HepG2 (cell line): Measurements from ENCODE around the gene APOC1. TPM values are rescaled to one million over a fixed set of nuclear protein-coding genes. Genes with fewer than 3 reads are reported as not detected.

Experiments
- AFF4 ChIP-seq: sonication (generic); formaldehyde crosslinking; IDR thresholded peaks from 2 replicates; pipeline ENCODE4 v1.4.0; 2020; ENCODE audit warnings: missing genetic modification reagents
- CREM ChIP-seq, 2 experiments: sonication (generic) in 1 of 2; formaldehyde crosslinking in 1 of 2; IDR thresholded peaks; 2 replicates each; pipeline versions ENCODE4 v1.4.0 to v1.6.1; 2016 to 2020; ENCODE audit warnings: antibody characterized with exemption in 1 of 2, mild to moderate bottlenecking in 1 of 2, missing genetic modification reagents in 1 of 2
- GATA4 ChIP-seq: sonication (generic); IDR thresholded peaks from 2 replicates; pipeline ENCODE4 v1.6.1; 2016; ENCODE audit warnings: antibody characterized with exemption, low read depth, borderline replicate concordance
- NFYC ChIP-seq: IDR thresholded peaks from 2 replicates; pipeline ENCODE4 v1.6.1; 2016; ENCODE audit warnings: missing genetic modification reagents, missing compliant biosample characterization
- PAXIP1 ChIP-seq: sonication (generic); formaldehyde crosslinking; conservative IDR thresholded peaks from 2 replicates; pipeline ENCODE4 v1.4.0; 2020; ENCODE audit warnings: mild to moderate bottlenecking, missing genetic modification reagents, moderate library complexity
- PTBP1 ChIP-seq: fragments of 200-400 bp; formaldehyde crosslinking; IDR thresholded peaks from 2 replicates; pipeline ENCODE4 v1.6.1; 2018; ENCODE audit warnings: low read length, low read depth; ENCODE audit not compliant: poor library complexity, severe bottlenecking
- SETDB1 ChIP-seq: sonication (generic); formaldehyde crosslinking; IDR thresholded peaks from 2 replicates; pipeline ENCODE4 v1.5.1; 2020; ENCODE audit warnings: missing genetic modification reagents, mild to moderate bottlenecking, borderline replicate concordance
- THRA ChIP-seq: sonication (generic); formaldehyde crosslinking; IDR thresholded peaks from 2 replicates; pipeline ENCODE4 v1.4.0; 2020; ENCODE audit warnings: missing genetic modification reagents, borderline replicate concordance
- ZBTB10 ChIP-seq: sonication (generic); formaldehyde crosslinking; IDR thresholded peaks from 2 replicates; pipeline ENCODE4 v1.4.0; 2020; ENCODE audit warnings: missing genetic modification reagents, borderline replicate concordance
- ZNF33A ChIP-seq: sonication (generic); formaldehyde crosslinking; IDR thresholded peaks from 2 replicates; pipeline ENCODE4 v1.5.1; 2020; ENCODE audit warnings: missing genetic modification reagents, mild to moderate bottlenecking, moderate library complexity, borderline replicate concordance
- ZNF44 ChIP-seq: sonication (generic); formaldehyde crosslinking; IDR thresholded peaks from 2 replicates; pipeline ENCODE4 v1.5.1; 2020; ENCODE audit warnings: mild to moderate bottlenecking, missing genetic modification reagents
- ZNF790 ChIP-seq: sonication (generic); formaldehyde crosslinking; IDR thresholded peaks from 2 replicates; pipeline ENCODE4 v1.8.0; 2022; ENCODE audit warnings: missing genetic modification reagents, mild to moderate bottlenecking, borderline replicate concordance
- polyA plus RNA-seq, 8 experiments: library from polyadenylated mRNA; depleted of rRNA in 3 of 8; stranded (reverse) in 7 of 8; unstranded in 1 of 8; fragments of >200 nt; fragmentation: Illumina TruSeq in 4 of 8; extraction: Trizol in 4 of 8; gene quantifications; 2 replicates each; pipeline versions ENCODE4 v1.2.1 to v1.2.3, GENCODE V29; 2011 to 2016; ENCODE audit warnings: low read depth in 4 of 8, missing spikeins in 1 of 8, mixed read lengths in 1 of 8; ENCODE audit not compliant: insufficient read depth in 1 of 8
- total RNA-seq, 5 experiments: library from RNA; depleted of rRNA; stranded (reverse); fragments of >200 nt; fragmentation: Illumina TruSeq; extraction: Trizol; gene quantifications; 2 replicates each; pipeline ENCODE4 v1.2.3, GENCODE V29; 2016; ENCODE audit warnings: low read depth in 1 of 5

The APOC1 gene
- total and polyA plus RNA-seq, 2 of the 13 experiments (the other 11 are each of a cell fraction or from before 2014, with no cell fraction given), result 600 to 1,235 TPM

GRCh38 chr19:44875666-44876451 lies 38.5 kb upstream of the APOC1 start (continued):
- TF ChIP-seq SETDB1 (no peak), PTBP1 (no peak), ZNF33A (CRISPR knock-in tag) (no peak), ZNF790 (no peak), ZNF44 (CRISPR knock-in tag) (no peak), PAXIP1 (CRISPR knock-in tag) (no peak), NFYC (CRISPR knock-in tag) (no peak), CREM (IDR thresholded peaks at IDR 0.05) (no peak), CREM (CRISPR knock-in tag; IDR thresholded peaks at IDR 0.05) (no peak), ZBTB10 (CRISPR knock-in tag) (no peak), THRA (no peak), GATA4 (no peak), AFF4 (CRISPR knock-in tag) (no peak)
